Mesendoderm (in vitro differentiated cells): ENCODE data around the gene PARVB.

Experiments used
- DNase-seq: peaks from one replicate; pipeline ENCODE4 v3.0.0; 2013
- H2AK5ac ChIP-seq: 2 replicates; pipeline ENCODE4 v1.6.1; 2013; ENCODE audit warnings: low read length, inconsistent platforms
- H2BK120ac ChIP-seq: 2 replicates; pipeline ENCODE4 v1.6.1; 2013; ENCODE audit warnings: low read depth, mild to moderate bottlenecking, low read length, moderate library complexity, mixed read lengths
- H2BK15ac ChIP-seq: replicated peaks from 2 replicates; pipeline ENCODE4 v1.6.1; 2013; ENCODE audit warnings: low read depth, mild to moderate bottlenecking, moderate library complexity
- H2BK5ac ChIP-seq: 2 replicates; pipeline ENCODE4 v1.6.1; 2013; ENCODE audit warnings: low read length, inconsistent platforms
- H3K18ac ChIP-seq: 2 replicates; pipeline ENCODE4 v1.6.1; 2013; ENCODE audit warnings: mild to moderate bottlenecking, low read length, mixed read lengths
- H3K23ac ChIP-seq: one replicate; pipeline ENCODE4 v1.6.1; 2013; ENCODE audit warnings: low read length
- H3K27ac ChIP-seq: 2 replicates; pipeline ENCODE4 v1.5.1; 2013; ENCODE audit warnings: low read depth, mild to moderate bottlenecking, inconsistent platforms, low read length, moderate library complexity
- H3K27me3 ChIP-seq: 2 replicates; pipeline ENCODE4 v1.6.1; 2013; ENCODE audit warnings: low read length, control low read depth, mild to moderate bottlenecking, inconsistent platforms; ENCODE audit not compliant: insufficient read depth, poor library complexity
- H3K36me3 ChIP-seq: 2 replicates; pipeline ENCODE4 v1.6.1; 2013; ENCODE audit warnings: low read length, inconsistent platforms; ENCODE audit not compliant: control insufficient read depth, insufficient read depth
- H3K4ac ChIP-seq: one replicate; pipeline ENCODE4 v1.6.1; 2013; ENCODE audit warnings: low read depth, mild to moderate bottlenecking, low read length, moderate library complexity
- H3K4me1 ChIP-seq: 2 replicates; pipeline ENCODE4 v1.6.1; 2013; ENCODE audit warnings: low read depth, low read length, inconsistent platforms; ENCODE audit not compliant: control insufficient read depth
- H3K4me2 ChIP-seq: 2 replicates; pipeline ENCODE4 v1.6.1; 2013; ENCODE audit warnings: low read length
- H3K4me3 ChIP-seq: 2 replicates; pipeline ENCODE4 v1.5.1; 2013; ENCODE audit warnings: mild to moderate bottlenecking, low read length
- H3K56ac ChIP-seq: one replicate; pipeline ENCODE4 v1.6.1; 2013; ENCODE audit warnings: low read length
- H3K79me1 ChIP-seq: 2 replicates; pipeline ENCODE4 v1.6.1; 2013; ENCODE audit warnings: low read length, inconsistent platforms
- H3K79me2 ChIP-seq: 2 replicates; pipeline ENCODE4 v1.6.1; 2013; ENCODE audit warnings: mild to moderate bottlenecking, low read length; ENCODE audit not compliant: control insufficient read depth, insufficient read depth
- H3K9ac ChIP-seq: 2 replicates; pipeline ENCODE4 v1.6.1; 2013; ENCODE audit warnings: low read length, inconsistent platforms
- H4K5ac ChIP-seq: one replicate; pipeline ENCODE4 v1.6.1; 2013; ENCODE audit warnings: low read length
- H4K8ac ChIP-seq: one replicate; pipeline ENCODE4 v1.6.1; 2013; ENCODE audit warnings: low read depth, mild to moderate bottlenecking, control low read depth, low read length, moderate library complexity
- WGBS: extraction: QIAGEN DNeasy Blood & Tissue Kit; methylation state at CpG from one replicate; pipeline ENCODE4 v1.1.7; 2013; ENCODE audit warnings: low lambda C conversion rate, missing lambda C conversion rate; ENCODE audit not compliant: insufficient coverage; ENCODE audit errors: extremely low coverage; 5-methylcytosine and 5-hydroxymethylcytosine counted together

PARVB gene

DNA sequence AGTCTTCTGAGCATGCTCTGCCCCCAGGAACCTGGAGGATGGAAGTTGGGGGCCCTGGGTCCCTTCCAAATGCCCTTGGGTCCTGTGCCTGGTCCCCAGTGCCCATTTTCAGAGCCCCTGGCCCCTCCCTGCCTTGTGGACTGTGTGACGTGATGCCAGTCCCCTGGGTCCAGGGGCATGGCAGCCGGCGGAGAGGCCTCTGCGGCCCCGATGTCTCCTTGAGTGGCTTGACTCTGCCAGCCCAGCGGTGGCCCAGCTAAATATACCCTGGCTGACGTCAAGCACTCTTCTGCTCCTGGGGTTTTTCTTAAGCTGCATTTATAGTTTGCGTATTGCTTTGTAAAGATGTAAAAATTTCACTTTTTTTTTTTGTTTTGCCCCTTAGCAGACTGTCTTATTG, 121.4 kb downstream of the PARVB start:
- Histone ChIP-seq H4K5ac (no peak overlapping the region), H3K18ac (peak overlapping the region; percentile 34), H3K27ac (no peak overlapping the region), H3K4me3 (no peak overlapping the region), H3K23ac (no peak overlapping the region), H2BK5ac (no peak overlapping the region), H3K4me2 (no peak overlapping the region), H3K79me1 (peaks cover 3% of the 10 kb centered on the region), H3K36me3 (peaks cover 2% of the 10 kb centered on the region), H2BK120ac (no peak overlapping the region), H4K8ac (no peak overlapping the region), H3K79me2 (no peaks in the 10 kb centered on the region), H3K56ac (no peak overlapping the region), H2BK15ac (no peak overlapping the region), H2AK5ac (no peak overlapping the region), H3K27me3 (no peaks in the 10 kb centered on the region), H3K4ac (no peak overlapping the region), H3K9ac (no peak overlapping the region), H3K4me1 (peaks cover 18% of the 10 kb centered on the region)
- DNase-seq: no peak
- WGBS: no CpG with 5 or more reads among the region's 8 CpGs

DNA sequence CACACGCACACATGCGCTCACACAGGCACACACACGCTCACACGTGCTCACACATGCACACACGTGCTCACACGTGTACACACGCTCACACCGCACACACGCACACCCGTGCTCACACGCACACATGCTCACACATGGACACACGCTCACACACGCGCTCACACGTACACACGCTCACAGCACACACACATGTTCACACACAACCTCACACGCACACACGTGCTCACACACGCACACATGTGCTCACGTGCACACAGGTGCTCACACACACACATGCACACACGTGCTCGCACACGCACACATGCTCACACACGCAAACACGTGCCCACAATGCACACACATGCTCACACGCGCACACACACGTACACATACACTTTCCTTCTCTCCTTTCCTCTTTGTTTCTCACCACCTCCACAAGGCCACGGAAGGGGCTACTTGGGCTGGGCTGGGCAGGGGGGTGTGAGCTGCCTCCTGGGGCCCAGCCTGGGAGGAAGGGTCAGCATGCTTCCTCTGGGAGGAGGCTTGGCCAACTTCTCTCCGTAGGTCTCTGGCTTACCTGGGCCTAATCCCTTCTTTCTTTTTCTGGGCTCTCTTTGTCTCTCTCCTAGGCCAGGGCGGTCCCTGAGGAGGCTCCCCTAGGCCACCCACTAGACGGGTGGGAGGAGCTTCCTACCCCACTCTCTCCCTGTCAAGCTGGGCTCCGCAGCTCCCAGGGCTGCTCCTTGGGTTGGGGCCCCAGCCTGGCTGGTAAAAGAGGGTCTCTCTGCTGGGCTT, 122.2 kb downstream of the PARVB start:
- H3K4me1 ChIP-seq: peaks cover 18% of the 10 kb centered on the region

GRCh38 chr22:44147008-44147645, 123.0 kb downstream of the PARVB start:
- peaks cover 2% of the 10 kb centered on the region for H3K36me3 ChIP-seq
- H3K79me1 ChIP-seq: peaks cover 3% of the 10 kb centered on the region
- H3K56ac ChIP-seq: peak overlapping the region; percentile 44
- H2AK5ac ChIP-seq: no peak overlapping the region
- no peak overlapping the region for H3K4me3 ChIP-seq
- H3K18ac ChIP-seq: peak overlapping the region; percentile 22
- no CpG with 5 or more reads among the region's 12 CpGs for WGBS
- no peaks in the 10 kb centered on the region for H3K79me2 ChIP-seq
- peak overlapping the region; percentile 32 for H2BK5ac ChIP-seq
- H3K4me2 ChIP-seq: no peak overlapping the region
- no peak overlapping the region for H4K8ac ChIP-seq
- no peaks in the 10 kb centered on the region for H3K27me3 ChIP-seq
- H2BK15ac ChIP-seq: no peak overlapping the region
- H3K4ac ChIP-seq: no peak overlapping the region
- H3K23ac ChIP-seq: no peak overlapping the region
- H3K9ac ChIP-seq: no peak overlapping the region
- H2BK120ac ChIP-seq: peak overlapping the region; percentile 21
- H3K27ac ChIP-seq: peak overlapping the region; percentile 73
- no peak for DNase-seq
- H4K5ac ChIP-seq: no peak overlapping the region
- peaks cover 18% of the 10 kb centered on the region for H3K4me1 ChIP-seq

More for the DNA sequence above, 122.2 kb downstream of the PARVB start:
- H3K79me2 ChIP-seq: no peaks in the 10 kb centered on the region
- H3K36me3 ChIP-seq: peaks cover 2% of the 10 kb centered on the region
- peak overlapping the region; percentile 90 for H3K56ac ChIP-seq
- H3K18ac ChIP-seq: peak overlapping the region; percentile 11
- no peak overlapping the region for H4K5ac ChIP-seq
- no peak overlapping the region for H4K8ac ChIP-seq
- no peak overlapping the region for H3K27ac ChIP-seq
- H2BK5ac ChIP-seq: peak overlapping the region; percentile 92
- peak overlapping the region; percentile 100 for H2AK5ac ChIP-seq
- no peak overlapping the region for H3K4ac ChIP-seq
- H3K4me3 ChIP-seq: no peak overlapping the region
- H3K23ac ChIP-seq: peak overlapping the region; percentile 85
- H3K27me3 ChIP-seq: no peaks in the 10 kb centered on the region
- H3K4me2 ChIP-seq: no peak overlapping the region
- 100% methylated on average over 3 of the region's 33 CpGs for WGBS
- no peak overlapping the region for H2BK15ac ChIP-seq
- H3K79me1 ChIP-seq: peaks cover 3% of the 10 kb centered on the region
- no peak overlapping the region for H2BK120ac ChIP-seq
- DNase-seq: peak; percentile 52
- peak overlapping the region; percentile 26 for H3K9ac ChIP-seq

DNA sequence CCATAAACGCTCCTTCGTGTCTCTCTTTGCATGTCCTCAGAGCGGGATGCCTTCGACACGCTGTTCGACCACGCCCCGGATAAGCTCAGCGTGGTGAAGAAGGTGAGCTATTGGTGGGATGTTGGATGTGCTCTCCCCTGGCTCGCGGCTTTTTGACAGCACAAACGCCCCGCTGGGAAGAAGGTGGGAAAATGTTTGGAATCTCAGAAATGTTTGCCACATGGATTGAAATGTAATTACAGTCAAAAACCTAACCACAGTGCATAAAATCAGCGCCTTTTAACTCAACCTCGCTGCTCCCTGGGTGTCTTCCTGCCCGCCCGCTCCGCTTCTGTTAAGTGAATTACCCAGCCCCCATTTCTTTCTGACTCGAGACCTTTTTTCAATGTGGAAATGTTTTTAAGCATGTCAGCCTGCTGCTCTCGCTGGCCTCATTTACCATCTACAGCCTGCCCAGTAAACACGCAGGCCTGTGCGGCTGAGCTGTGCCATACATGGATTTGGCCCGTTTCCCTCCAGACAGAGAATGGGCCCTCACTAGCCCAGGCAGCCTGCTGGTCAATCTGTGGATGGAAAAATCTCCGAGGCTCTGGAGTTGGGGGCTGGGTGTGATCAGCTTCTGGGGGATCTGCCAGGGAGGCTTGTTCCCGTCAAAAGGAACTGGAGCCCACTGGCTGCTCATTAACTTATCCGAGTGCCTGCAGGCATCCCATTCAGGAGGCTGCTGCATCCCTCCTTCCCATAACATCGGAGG, 123.9 kb downstream of the PARVB start:
- H2AK5ac ChIP-seq: no peak overlapping the region
- DNase-seq: peak; percentile 98
- H3K27me3 ChIP-seq: no peaks in the 10 kb centered on the region
- peak overlapping the region; percentile 50 for H3K9ac ChIP-seq
- H3K36me3 ChIP-seq: peaks cover 2% of the 10 kb centered on the region
- peak overlapping the region; percentile 88 for H2BK5ac ChIP-seq
- H3K56ac ChIP-seq: peak overlapping the region; percentile 76
- H3K4me2 ChIP-seq: peak overlapping the region; percentile 33
- no peak overlapping the region for H2BK15ac ChIP-seq
- no peak overlapping the region for H4K5ac ChIP-seq
- H3K23ac ChIP-seq: no peak overlapping the region
- peak overlapping the region; percentile 89 for H3K27ac ChIP-seq
- H2BK120ac ChIP-seq: no peak overlapping the region
- H3K4ac ChIP-seq: peak overlapping the region; percentile 50
- H3K18ac ChIP-seq: peak overlapping the region; percentile 68
- WGBS: no CpG with 5 or more reads among the region's 27 CpGs
- H3K4me3 ChIP-seq: no peak overlapping the region
- peaks cover 3% of the 10 kb centered on the region for H3K79me1 ChIP-seq
- H3K79me2 ChIP-seq: no peaks in the 10 kb centered on the region
- peaks cover 18% of the 10 kb centered on the region for H3K4me1 ChIP-seq
- H4K8ac ChIP-seq: no peak overlapping the region

GRCh38 chr22:44151676-44152075, 127.6 kb downstream of the PARVB start:
- Histone ChIP-seq H4K5ac (no peak overlapping the region), H3K9ac (no peak overlapping the region), H3K27ac (no peak overlapping the region), H3K36me3 (no peaks in the 10 kb centered on the region), H4K8ac (no peak overlapping the region), H3K79me1 (no peaks in the 10 kb centered on the region), H3K56ac (no peak overlapping the region), H3K4me2 (no peak overlapping the region), H2BK15ac (no peak overlapping the region), H2AK5ac (no peak overlapping the region), H3K4ac (no peak overlapping the region), H3K23ac (no peak overlapping the region), H2BK120ac (no peak overlapping the region), H3K4me1 (peaks cover 14% of the 10 kb centered on the region), H3K79me2 (no peaks in the 10 kb centered on the region), H2BK5ac (no peak overlapping the region), H3K27me3 (no peaks in the 10 kb centered on the region), H3K18ac (no peak overlapping the region), H3K4me3 (no peak overlapping the region)
- no CpG with 5 or more reads among the region's 4 CpGs for WGBS
- DNase-seq: no peak
